ENCODE data around the gene AMBRA1.

AMBRA1 gene

GRCh38 chr11:46479601-46480000, 114.2 kb downstream of the AMBRA1 start:
- no peaks in the 10 kb centered on the region for H3K4me1 ChIP-seq (ENCODE audit: insufficient read depth, low read length)
- no peak overlapping the region for H3K9ac ChIP-seq (ENCODE audit: low read depth, low read length)
- H3K36me3 ChIP-seq (ENCODE audit: insufficient read depth, low read length), result 0 out of 2 replicates have a peak, but pooled peaks cover 4% of the 10 kb centered on the region
- no peaks in the 10 kb centered on the region for H3K9me3 ChIP-seq (ENCODE audit: control insufficient read depth, insufficient read depth, low read length)

GRCh38 chr11:46478196-46478595, 115.6 kb downstream of the AMBRA1 start:
- no peaks in the 10 kb centered on the region for H3K4me1 ChIP-seq (ENCODE audit: insufficient read depth, low read length)
- 0 out of 2 replicates have a peak, but pooled peaks cover 4% of the 10 kb centered on the region for H3K36me3 ChIP-seq (ENCODE audit: insufficient read depth, low read length)
- H3K9me3 ChIP-seq (ENCODE audit: control insufficient read depth, insufficient read depth, low read length), result no peaks in the 10 kb centered on the region
- no peak overlapping the region for H3K9ac ChIP-seq (ENCODE audit: low read depth, low read length)

- Histone ChIP-seq H3K9ac (ENCODE audit: low read depth, low read length) (no peak overlapping the region), H3K36me3 (ENCODE audit: insufficient read depth, low read length) (0 out of 2 replicates have a peak, but pooled peaks cover 2% of the 10 kb centered on the region), H3K9me3 (ENCODE audit: control insufficient read depth, insufficient read depth, low read length) (no peaks in the 10 kb centered on the region), H3K4me1 (ENCODE audit: insufficient read depth, low read length) (no peaks in the 10 kb centered on the region)
Observed at GRCh38 chr11:46477136-46477535, 116.7 kb downstream of the AMBRA1 start.

- Histone ChIP-seq H3K4me1 (ENCODE audit: insufficient read depth, low read length) (no peaks in the 10 kb centered on the region), H3K9ac (ENCODE audit: low read depth, low read length) (no peak overlapping the region), H3K36me3 (ENCODE audit: insufficient read depth, low read length) (no peaks in the 10 kb centered on the region), H3K9me3 (ENCODE audit: control insufficient read depth, insufficient read depth, low read length) (no peaks in the 10 kb centered on the region)
Observed at GRCh38 chr11:46475926-46476545, 117.8 kb downstream of the AMBRA1 start.

GRCh38 chr11:46475051-46475925, 118.5 kb downstream of the AMBRA1 start:
- Histone ChIP-seq H3K4me1 (ENCODE audit: insufficient read depth, low read length) (no peaks in the 10 kb centered on the region), H3K36me3 (ENCODE audit: insufficient read depth, low read length) (no peaks in the 10 kb centered on the region), H3K9me3 (ENCODE audit: control insufficient read depth, insufficient read depth, low read length) (no peaks in the 10 kb centered on the region), H3K9ac (ENCODE audit: low read depth, low read length) (no peak overlapping the region)

GRCh38 chr11:46472662-46472994, 121.2 kb downstream of the AMBRA1 start:
- Histone ChIP-seq H3K9ac (ENCODE audit: low read depth, low read length) (no peak overlapping the region), H3K4me1 (ENCODE audit: insufficient read depth, low read length) (no peaks in the 10 kb centered on the region), H3K9me3 (ENCODE audit: control insufficient read depth, insufficient read depth, low read length) (no peaks in the 10 kb centered on the region), H3K36me3 (ENCODE audit: insufficient read depth, low read length) (no peaks in the 10 kb centered on the region; the same call in 1 of the 2 replicates)

- H3K36me3 ChIP-seq (ENCODE audit: insufficient read depth, low read length), result no peaks in the 10 kb centered on the region; the same call in 1 of the 2 replicates
- H3K9me3 ChIP-seq (ENCODE audit: control insufficient read depth, insufficient read depth, low read length), result no peaks in the 10 kb centered on the region
- no peaks in the 10 kb centered on the region for H3K4me1 ChIP-seq (ENCODE audit: insufficient read depth, low read length)
- H3K9ac ChIP-seq (ENCODE audit: low read depth, low read length), result no peak overlapping the region
Observed at GRCh38 chr11:46471943-46472661, 121.7 kb downstream of the AMBRA1 start.

GRCh38 chr11:46469926-46470325, 123.9 kb downstream of the AMBRA1 start:
- Histone ChIP-seq H3K36me3 (ENCODE audit: insufficient read depth, low read length) (no peaks in the 10 kb centered on the region; the same call in 1 of the 2 replicates), H3K9me3 (ENCODE audit: control insufficient read depth, insufficient read depth, low read length) (no peaks in the 10 kb centered on the region), H3K9ac (ENCODE audit: low read depth, low read length) (no peak overlapping the region), H3K4me1 (ENCODE audit: insufficient read depth, low read length) (peaks cover 7% of the 10 kb centered on the region)

- H3K4me1 ChIP-seq (ENCODE audit: insufficient read depth, low read length), result peaks cover 16% of the 10 kb centered on the region
- H3K9ac ChIP-seq (ENCODE audit: low read depth, low read length), result no peak overlapping the region
- no peaks in the 10 kb centered on the region for H3K9me3 ChIP-seq (ENCODE audit: control insufficient read depth, insufficient read depth, low read length)
- no peaks in the 10 kb centered on the region; the same call in 1 of the 2 replicates for H3K36me3 ChIP-seq (ENCODE audit: insufficient read depth, low read length)
Observed at GRCh38 chr11:46465683-46466082, 128.1 kb downstream of the AMBRA1 start.

GRCh38 chr11:46463701-46464421, 130.0 kb downstream of the AMBRA1 start:
- Histone ChIP-seq H3K4me1 (ENCODE audit: insufficient read depth, low read length) (peaks cover 16% of the 10 kb centered on the region), H3K36me3 (ENCODE audit: insufficient read depth, low read length) (no peaks in the 10 kb centered on the region; the same call in 1 of the 2 replicates), H3K9ac (ENCODE audit: low read depth, low read length) (no peak overlapping the region), H3K9me3 (ENCODE audit: control insufficient read depth, insufficient read depth, low read length) (no peaks in the 10 kb centered on the region)

GRCh38 chr11:46461461-46461927, 132.3 kb downstream of the AMBRA1 start:
- no peak overlapping the region for H3K9ac ChIP-seq (ENCODE audit: low read depth, low read length)
- peaks cover 32% of the 10 kb centered on the region for H3K4me1 ChIP-seq (ENCODE audit: insufficient read depth, low read length)
- no peaks in the 10 kb centered on the region for H3K36me3 ChIP-seq (ENCODE audit: insufficient read depth, low read length)
- H3K9me3 ChIP-seq (ENCODE audit: control insufficient read depth, insufficient read depth, low read length), result no peaks in the 10 kb centered on the region

- no peak overlapping the region for H3K9ac ChIP-seq (ENCODE audit: low read depth, low read length)
- H3K9me3 ChIP-seq (ENCODE audit: control insufficient read depth, insufficient read depth, low read length), result no peaks in the 10 kb centered on the region
- H3K4me1 ChIP-seq (ENCODE audit: insufficient read depth, low read length), result peaks cover 24% of the 10 kb centered on the region
- H3K36me3 ChIP-seq (ENCODE audit: insufficient read depth, low read length), result no peaks in the 10 kb centered on the region
Observed at GRCh38 chr11:46458491-46458890, 135.3 kb downstream of the AMBRA1 start.

GRCh38 chr11:46457659-46458424, 136.0 kb downstream of the AMBRA1 start:
- Histone ChIP-seq H3K4me1 (ENCODE audit: insufficient read depth, low read length) (peaks cover 24% of the 10 kb centered on the region), H3K9me3 (ENCODE audit: control insufficient read depth, insufficient read depth, low read length) (no peaks in the 10 kb centered on the region), H3K36me3 (ENCODE audit: insufficient read depth, low read length) (no peaks in the 10 kb centered on the region), H3K9ac (ENCODE audit: low read depth, low read length) (no peak overlapping the region)
